GM12873 (cell line): ENCODE data around the gene SPOCK3.

ENCODE experiments used
- TF ChIP-seq, protein P1 (sequence below): IDR thresholded peaks from 2 replicates; pipeline ENCODE4 v1.5.1; 2012; ENCODE audit warnings: low read depth, mild to moderate bottlenecking, moderate library complexity, low read length, control low read depth; ENCODE audit not compliant: insufficient read depth; ENCODE audit errors: missing control alignments

The SPOCK3 gene

GRCh38 chr4:167119392-167119791 is 114.9 kb downstream of the SPOCK3 start:
- TF ChIP-seq, protein P1, sequence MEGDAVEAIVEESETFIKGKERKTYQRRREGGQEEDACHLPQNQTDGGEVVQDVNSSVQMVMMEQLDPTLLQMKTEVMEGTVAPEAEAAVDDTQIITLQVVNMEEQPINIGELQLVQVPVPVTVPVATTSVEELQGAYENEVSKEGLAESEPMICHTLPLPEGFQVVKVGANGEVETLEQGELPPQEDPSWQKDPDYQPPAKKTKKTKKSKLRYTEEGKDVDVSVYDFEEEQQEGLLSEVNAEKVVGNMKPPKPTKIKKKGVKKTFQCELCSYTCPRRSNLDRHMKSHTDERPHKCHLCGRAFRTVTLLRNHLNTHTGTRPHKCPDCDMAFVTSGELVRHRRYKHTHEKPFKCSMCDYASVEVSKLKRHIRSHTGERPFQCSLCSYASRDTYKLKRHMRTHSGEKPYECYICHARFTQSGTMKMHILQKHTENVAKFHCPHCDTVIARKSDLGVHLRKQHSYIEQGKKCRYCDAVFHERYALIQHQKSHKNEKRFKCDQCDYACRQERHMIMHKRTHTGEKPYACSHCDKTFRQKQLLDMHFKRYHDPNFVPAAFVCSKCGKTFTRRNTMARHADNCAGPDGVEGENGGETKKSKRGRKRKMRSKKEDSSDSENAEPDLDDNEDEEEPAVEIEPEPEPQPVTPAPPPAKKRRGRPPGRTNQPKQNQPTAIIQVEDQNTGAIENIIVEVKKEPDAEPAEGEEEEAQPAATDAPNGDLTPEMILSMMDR: no peak

- TF ChIP-seq, protein P1: no peak
These were observed 117.0 kb downstream of the SPOCK3 start for GRCh38 chr4:167117273-167117672.

- TF ChIP-seq, protein P1: no peak
These were observed 119.8 kb downstream of the SPOCK3 start for GRCh38 chr4:167114416-167114971.

DNA sequence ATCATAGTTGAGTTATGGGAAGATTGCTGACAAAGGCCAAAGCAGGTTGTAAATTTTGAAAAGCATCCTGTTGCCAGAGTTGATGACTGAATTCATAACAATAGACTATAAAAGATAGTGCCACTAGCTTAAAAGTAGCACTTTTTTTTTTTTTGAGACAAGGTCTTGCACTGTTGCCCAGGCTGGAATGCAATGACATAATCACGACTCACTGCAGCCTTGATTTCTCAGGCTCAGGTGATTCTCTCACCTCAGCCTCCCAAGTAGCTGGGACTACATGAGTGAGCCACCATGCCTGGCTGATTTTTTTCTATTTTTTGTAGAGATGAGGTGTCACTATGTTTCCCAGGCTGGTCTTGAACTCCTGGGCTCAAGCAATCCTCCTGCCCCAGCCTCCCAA is 122.7 kb downstream of the SPOCK3 start:
- TF ChIP-seq, protein P1: no peak

DNA sequence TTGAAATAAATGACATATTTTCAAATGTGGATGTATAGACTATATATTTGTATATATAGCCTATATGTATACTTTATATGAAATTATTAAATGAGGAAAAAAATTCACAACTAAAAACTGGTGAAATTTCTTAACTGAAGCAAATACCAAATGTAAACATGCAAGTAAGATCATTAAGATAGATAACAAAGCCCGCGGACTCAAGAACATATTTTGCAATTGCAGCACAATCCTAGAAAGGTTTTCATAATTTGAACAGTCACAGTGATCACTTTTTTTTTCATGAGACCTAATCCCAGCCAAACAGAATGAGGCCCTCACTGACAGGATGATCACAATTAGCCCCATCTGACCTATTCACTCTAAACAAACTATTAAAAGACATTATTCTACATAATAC is 123.2 kb downstream of the SPOCK3 start:
- TF ChIP-seq, protein P1: no peak

GRCh38 chr4:167109859-167110258 is 124.4 kb downstream of the SPOCK3 start:
- TF ChIP-seq, protein P1: no peak

GRCh38 chr4:167105857-167106256 is 128.4 kb downstream of the SPOCK3 start:
- TF ChIP-seq, protein P1: no peak

GRCh38 chr4:167102475-167102874 is 131.8 kb downstream of the SPOCK3 start:
- TF ChIP-seq, protein P1: no peak
